ENCODE data around the gene TAF1.
"Not testable (repeated sequence)": the region's sequence is repeated elsewhere in the genome, so short reads cannot be mapped to it uniquely, and the experiment has no call there.

Gene TAF1

GRCh38 chrX:71420686-71421085, 54.5 kb downstream of the TAF1 start:
- no peak for DNase-seq (ENCODE audit: low spot score)

- DNase-seq (ENCODE audit: low spot score), result no peak
Measured at GRCh38 chrX:71432733-71433132, 66.6 kb downstream of the TAF1 start.

- DNase-seq (ENCODE audit: low spot score), result no peak
Measured at GRCh38 chrX:71438750-71439149, 72.6 kb downstream of the TAF1 start.

DNA sequence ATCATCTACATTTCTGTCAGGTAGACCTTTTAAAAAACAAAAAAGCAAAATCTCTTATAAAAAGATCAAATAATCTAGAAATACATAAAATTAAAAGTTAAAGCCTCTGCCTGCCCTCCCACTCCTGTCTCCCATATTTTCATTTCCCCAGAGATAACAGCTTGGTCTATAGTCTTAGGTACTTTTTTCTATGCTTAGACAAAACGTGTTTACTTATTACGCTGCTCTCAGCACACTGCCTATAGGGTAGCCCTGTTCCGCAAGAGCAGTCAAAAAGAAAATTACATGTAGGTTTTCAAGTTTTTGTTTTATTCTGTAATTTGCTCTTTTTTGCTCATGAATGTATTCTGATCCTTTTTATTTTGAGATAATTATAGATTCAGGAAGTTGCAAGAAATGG, 73.3 kb downstream of the TAF1 start:
- DNase-seq (ENCODE audit: low spot score), result no peak

- no peak for DNase-seq (ENCODE audit: low spot score)
Measured at GRCh38 chrX:71439896-71440295, 73.7 kb downstream of the TAF1 start.

GRCh38 chrX:71440401-71440800, 74.2 kb downstream of the TAF1 start:
- no peak for DNase-seq (ENCODE audit: low spot score)

GRCh38 chrX:71441809-71442208, 75.7 kb downstream of the TAF1 start:
- not testable (repeated sequence) for DNase-seq (ENCODE audit: low spot score)

DNA sequence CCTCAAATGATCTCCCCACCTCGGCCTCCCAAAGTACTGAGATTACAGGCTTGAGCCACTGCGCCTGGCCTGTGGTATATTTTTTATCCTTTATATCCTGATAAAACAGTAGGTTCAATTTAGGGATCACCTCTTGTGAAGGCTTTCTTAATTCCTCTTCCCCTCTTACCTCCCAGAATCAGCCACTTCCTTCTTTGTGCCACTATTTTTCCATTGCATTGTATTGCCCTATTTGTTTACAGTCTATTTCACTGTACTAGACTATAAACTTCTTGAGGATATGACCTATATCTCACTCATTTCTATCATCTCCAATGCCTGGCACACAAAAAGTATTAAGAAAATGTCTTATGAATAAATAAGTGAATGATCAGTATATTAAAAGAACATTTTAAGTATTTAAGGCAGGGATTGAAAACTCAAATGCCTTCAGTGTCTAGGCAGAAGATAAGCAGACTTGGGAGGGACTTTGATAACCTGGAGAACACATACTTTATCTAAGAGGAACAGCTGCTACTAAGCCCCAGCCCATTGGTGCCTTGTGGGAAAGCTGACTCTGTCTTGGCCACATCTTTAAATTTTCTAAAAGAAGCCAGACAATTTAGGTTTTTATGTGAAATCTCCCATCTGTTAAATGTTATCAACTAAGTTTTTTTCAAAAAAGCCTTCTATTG, 84.4 kb downstream of the TAF1 start:
- DNase-seq (ENCODE audit: low spot score), result no peak

GRCh38 chrX:71451518-71451917, 85.4 kb downstream of the TAF1 start:
- DNase-seq (ENCODE audit: low spot score), result not testable (repeated sequence)

DNA sequence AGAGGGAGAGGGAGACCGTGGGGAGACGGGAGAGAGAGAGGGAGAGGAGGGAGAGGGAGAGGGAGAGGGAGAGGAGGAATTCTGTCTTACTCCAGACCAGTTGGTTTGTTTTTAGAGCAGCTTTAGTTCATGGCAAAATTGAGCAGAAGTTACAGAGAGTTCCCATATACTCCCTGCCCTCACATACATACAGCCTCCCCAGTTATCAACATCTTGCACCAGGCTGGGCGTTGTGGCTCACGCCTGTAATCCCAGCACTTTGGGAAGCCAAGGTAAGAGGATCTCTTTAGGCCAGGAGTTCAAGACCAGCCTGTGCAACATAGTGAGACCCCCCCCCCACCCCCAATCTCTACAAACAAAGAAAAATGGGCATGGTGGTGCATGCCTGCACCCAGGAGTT, 86.9 kb downstream of the TAF1 start:
- no peak for DNase-seq (ENCODE audit: low spot score)

GRCh38 chrX:71454222-71454621, 88.1 kb downstream of the TAF1 start:
- no peak for DNase-seq (ENCODE audit: low spot score)

DNA sequence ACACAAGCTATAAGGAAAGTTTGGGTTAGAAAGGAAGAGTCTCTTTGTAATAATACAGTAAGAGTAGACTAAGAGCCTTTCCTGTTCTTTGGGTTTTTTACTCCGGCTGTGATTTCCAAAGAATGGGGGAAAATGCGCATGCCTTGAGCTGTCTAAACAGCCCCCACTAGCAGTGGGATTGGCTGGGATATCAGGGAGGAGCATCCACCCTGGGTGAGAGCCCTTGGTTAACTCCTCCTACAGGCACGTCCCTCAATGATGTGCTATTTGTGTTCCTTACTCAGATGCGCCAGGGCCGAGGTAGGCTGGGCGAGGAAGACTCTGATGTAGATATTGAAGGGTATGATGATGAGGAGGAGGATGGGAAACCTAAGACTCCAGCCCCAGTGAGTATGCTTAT, 92.7 kb downstream of the TAF1 start:
- DNase-seq (ENCODE audit: low spot score), result no peak

DNA sequence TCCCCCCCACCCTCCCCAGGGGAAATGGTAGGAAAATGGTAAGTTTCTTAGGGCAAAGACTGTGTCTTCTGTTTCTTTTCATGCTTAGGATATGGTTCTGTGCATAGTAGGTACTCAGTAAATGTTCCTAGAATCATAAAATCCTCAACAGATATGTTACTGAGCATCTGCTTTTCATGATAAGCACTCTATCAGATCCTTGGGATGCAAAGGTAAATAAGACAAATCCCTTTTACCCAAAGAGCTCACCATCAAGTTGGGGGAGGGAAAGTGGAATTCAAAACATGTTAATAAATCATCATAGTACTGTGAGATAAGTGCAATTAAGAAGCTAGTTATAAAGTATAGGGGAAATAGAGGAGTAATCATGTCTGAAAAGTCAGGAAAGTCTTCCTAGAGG, 98.8 kb downstream of the TAF1 start:
- no peak for DNase-seq (ENCODE audit: low spot score)

GRCh38 chrX:71466979-71467523, 100.9 kb downstream of the TAF1 start:
- DNase-seq (ENCODE audit: low spot score), result no peak

DNA sequence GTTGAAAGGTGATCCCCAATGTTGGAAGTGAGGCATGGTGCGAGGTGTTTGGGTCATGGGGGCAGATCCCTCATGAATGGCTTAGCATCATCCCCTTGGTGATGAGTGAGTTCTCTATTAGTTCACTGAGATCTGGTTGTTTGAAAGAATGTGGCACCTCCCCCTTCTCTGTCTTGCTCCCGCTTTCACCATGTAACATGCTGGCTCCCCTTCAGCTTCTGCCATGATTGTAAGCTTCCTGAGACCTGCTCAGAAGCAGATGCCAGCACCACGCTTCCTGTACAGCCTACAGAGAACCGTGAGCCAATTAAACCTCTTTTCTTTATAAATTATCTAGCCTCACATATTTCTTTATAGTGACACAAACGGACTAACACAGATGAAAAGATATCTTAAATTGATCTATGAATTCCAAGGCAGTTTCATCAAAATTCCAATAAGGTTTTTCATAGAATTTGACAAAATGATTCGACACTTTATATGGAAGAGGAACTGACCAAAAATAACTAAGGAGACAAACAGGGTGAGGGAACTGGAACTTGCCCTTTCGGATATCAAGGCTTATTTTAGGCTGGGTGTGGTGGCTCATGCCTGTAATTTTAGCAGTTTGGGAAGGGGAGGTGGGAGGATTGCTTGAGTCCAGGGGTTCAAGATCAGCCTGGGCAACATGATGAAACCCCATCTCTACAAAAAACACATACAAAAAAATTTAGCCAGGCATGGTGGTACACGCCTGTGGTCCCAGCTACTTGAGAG, 109.8 kb downstream of the TAF1 start:
- DNase-seq (ENCODE audit: low spot score), result no peak

DNA sequence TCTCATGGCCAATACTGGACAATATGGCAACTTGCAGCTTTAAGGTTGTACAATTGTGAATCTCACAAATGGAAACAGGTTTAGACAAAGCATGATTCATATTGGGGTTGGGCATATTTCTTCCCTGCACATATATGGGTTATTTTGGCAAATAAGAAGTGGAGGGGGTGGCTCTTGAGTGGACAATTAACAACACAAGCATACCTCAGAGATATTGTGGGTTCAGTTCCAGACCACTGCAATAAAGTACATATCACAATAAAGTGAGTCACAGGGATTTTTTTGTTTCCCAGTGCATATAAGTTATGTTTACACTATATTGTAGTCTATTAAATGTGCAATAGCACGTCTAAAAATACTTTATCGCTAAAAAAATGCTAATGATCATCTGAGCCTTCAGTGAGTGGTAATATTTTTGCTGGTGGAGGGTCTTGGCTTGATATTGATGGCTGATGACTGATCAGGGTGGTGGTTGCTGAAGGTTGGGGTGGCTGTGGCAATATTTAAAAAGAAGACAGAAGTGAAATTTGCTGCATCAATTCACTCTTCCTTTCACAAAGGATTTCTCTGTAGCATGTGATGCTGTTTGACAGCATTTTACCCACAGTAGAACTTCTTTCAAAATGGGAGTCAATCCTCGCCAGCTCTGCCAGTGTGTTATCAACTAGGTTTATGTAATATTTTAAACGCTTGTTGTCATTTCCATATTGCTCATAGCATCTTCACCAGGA, 116.2 kb downstream of the TAF1 start:
- no peak for DNase-seq (ENCODE audit: low spot score)

GRCh38 chrX:71487814-71488213, 121.7 kb downstream of the TAF1 start:
- DNase-seq (ENCODE audit: low spot score), result no peak

DNA sequence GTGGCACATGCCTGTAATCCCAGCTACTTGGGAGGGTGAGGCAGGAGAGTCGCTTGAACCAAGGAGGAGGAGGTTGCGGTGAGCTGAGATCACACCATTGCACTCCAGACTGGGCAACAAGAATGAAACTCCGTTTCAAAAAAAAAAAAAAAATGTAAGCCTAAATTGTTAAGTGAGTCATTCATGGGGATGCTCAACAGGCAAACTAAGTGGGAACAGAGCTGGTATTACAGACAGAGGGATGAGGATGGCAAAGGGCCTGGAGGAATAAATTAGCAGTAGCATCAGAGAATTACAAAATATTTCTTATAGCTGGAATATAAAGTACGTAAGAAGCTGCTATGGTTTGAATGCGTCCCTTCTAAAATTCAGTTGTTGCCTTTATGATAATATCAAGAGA, 123.4 kb downstream of the TAF1 start:
- no peak for DNase-seq (ENCODE audit: low spot score)

DNA sequence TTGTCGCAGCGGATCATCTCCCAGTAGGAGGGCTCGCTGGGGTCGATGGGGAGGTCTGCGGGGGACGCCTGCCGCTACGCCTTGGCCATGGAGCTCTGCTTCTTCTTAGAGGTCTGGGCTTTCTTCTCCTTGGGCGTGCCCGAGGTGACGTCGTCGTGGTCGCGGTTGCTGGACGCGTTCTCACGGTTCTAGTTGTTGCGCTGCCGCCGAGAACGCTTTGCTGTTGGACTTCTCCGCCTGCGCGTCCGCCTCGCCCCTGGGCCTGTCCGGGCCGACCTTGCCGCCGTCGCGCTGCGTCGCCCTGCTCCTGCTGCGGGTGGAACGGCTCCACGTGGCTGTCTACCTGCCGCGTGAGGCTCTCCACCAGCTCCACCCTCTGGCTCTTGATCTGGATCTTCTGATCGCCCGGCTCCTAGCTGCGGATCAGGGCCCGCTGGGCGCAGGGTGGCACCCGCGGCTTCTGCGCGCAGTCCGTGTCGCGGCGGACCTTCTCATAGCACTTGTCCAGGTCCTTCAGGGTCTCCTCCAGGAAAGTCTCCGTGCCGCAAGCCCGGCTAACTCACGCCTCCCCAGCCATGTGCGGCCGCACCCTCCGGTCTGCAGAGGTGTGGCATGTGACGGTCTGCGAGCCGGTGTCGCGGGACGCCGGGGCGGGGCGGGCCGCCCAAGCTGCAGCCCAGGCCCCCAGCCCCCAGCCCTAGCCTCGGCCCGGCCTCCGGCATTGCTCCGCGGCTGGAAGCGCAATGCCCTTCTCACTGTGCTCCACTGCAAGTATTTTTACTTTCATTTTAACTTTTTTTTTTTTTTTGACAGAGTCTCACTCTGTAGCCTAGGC, 126.3 kb downstream of the TAF1 start:
- DNase-seq (ENCODE audit: low spot score), result no peak

DNA sequence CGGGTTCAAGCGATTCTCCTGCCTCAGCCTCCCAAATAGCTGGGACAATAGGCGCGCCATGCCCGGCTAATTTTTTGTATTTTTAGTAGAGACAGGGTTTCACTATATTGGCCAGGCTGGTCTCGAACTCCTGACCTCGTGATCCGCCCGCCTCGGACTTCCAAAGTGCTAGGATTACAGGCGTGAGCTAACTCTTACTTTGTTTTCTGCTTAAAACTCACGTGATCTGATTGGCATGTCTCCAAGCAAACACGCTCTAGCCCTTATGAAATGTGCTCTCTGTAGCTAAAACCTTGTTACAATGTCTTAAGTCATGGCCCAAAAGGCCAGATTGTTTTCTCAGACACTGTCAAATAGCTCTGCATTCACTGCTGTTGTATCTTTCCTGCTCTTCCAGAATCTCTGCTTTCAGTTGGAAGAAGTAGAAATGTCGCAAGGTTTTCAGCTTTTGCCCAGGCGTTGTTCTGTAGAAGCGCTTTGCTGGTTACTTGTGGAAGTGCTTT, 127.0 kb downstream of the TAF1 start:
- DNase-seq (ENCODE audit: low spot score), result no peak

GRCh38 chrX:71495979-71496378, 129.8 kb downstream of the TAF1 start:
- not testable (repeated sequence) for DNase-seq (ENCODE audit: low spot score)

DNA sequence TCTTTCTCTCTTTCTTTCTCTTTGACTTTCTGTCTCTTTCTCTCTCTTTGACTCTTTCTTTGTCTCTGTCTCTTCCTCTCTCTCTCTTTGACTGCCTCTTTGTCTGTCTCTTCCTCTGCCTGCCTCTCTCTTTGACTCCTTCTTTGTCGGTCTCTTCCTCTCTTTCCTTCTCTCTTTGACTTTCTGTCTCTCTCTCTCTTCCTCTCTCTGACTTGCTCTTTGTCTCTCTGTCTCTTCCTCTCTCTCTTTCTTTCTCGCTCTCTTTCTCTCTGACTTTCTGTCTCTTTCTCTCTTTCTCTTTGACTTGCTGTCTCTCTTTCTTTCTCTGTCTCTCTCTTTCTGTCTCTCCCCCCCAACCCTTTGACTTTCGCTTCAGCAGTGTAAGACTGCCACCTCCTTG, 130.3 kb downstream of the TAF1 start:
- no peak for DNase-seq (ENCODE audit: low spot score)
